ENCODE measurements around the gene PMEL.
"Not testable (repeated sequence)": the region's sequence is repeated elsewhere in the genome, so short reads cannot be mapped to it uniquely, and the experiment has no call there.

Gene PMEL

DNA sequence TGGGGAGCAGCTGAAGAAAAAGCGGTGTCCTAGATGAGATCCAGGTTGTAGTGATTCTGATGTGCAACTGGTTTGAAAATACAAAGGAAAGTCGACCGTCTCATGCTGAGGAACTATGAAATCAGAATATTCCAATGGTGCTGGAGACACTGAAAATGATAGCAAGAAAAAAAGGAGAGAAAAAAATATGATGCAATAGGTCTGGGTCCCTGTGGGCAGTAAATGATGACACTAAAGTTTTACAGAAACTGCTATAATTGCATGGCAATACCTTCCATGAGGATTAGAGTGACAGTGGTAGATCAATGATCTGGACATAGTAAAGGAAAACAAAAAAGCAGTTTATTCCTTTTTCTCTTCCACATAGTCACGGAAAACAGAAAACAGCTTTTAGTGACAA is 40.5 kb downstream of the PMEL start:
- DNase-seq (ENCODE audit: extremely low read depth, low read depth): no peak
- TF ChIP-seq, protein P1, sequence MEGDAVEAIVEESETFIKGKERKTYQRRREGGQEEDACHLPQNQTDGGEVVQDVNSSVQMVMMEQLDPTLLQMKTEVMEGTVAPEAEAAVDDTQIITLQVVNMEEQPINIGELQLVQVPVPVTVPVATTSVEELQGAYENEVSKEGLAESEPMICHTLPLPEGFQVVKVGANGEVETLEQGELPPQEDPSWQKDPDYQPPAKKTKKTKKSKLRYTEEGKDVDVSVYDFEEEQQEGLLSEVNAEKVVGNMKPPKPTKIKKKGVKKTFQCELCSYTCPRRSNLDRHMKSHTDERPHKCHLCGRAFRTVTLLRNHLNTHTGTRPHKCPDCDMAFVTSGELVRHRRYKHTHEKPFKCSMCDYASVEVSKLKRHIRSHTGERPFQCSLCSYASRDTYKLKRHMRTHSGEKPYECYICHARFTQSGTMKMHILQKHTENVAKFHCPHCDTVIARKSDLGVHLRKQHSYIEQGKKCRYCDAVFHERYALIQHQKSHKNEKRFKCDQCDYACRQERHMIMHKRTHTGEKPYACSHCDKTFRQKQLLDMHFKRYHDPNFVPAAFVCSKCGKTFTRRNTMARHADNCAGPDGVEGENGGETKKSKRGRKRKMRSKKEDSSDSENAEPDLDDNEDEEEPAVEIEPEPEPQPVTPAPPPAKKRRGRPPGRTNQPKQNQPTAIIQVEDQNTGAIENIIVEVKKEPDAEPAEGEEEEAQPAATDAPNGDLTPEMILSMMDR (IDR thresholded peaks at IDR 0.05; ENCODE audit: low read depth, low read length): no peak

DNA sequence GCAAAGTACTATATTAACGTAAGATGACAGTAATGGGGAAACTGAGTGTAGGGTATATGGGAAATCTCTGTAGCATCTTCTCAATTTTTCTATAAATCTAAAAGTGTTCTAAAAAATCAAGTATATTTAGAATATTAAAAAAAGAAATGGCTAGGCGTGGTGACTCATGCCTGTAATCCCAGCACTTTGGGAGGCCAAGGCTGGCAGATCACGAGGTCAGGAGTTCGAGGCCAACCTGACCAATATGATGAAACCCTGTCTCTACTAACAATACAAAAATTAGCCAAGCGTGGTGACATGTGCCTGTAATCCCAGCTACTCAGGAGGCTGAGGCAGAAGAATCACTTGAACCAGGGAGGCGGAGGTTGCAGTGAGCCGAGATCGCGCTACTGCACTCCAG is 42.2 kb downstream of the PMEL start:
- DNase-seq (ENCODE audit: extremely low read depth, low read depth): not testable (repeated sequence)

DNA sequence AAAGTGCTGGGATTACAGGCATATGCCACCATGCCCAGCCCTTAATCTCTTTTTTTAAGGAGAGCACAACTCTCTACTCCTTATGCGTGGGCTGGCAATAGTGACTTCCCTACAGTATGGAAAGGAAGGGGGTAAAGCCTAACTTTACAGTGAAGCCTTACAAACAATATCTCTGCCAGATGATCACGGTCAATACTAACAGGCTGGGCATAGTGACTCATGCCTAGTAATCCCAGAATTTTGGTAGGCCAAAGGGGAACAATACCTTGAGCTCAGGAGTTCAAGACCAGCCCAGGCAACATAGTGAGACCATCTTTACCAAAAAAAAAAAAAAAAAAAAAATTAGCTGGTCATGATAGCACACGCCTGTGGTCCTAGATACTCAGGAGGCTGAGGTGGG is 43.7 kb downstream of the PMEL start:
- no peak for DNase-seq (ENCODE audit: extremely low read depth, low read depth)
- TF ChIP-seq, protein P1 (IDR thresholded peaks at IDR 0.05; ENCODE audit: low read depth, low read length): no peak

DNA sequence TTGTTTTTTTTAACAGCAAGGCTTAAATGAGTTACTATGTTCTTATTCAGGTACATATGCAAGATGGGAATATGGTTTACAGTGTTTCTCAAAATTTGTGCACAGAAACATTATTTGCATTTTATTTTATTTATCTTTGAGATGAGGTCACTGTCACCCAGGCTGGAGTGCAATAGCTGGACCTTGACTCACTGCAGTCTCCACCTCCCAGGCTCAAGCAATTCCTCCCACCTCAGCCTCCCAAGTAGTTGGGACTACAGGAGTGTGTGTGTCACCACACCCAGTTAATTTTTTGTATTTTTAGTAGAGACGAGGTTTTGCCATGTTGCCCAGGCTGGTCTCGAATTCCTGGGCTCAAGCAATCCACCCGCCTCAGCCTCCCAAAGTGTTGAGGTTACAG is 46.8 kb downstream of the PMEL start:
- not testable (repeated sequence) for DNase-seq (ENCODE audit: extremely low read depth, low read depth)

DNA sequence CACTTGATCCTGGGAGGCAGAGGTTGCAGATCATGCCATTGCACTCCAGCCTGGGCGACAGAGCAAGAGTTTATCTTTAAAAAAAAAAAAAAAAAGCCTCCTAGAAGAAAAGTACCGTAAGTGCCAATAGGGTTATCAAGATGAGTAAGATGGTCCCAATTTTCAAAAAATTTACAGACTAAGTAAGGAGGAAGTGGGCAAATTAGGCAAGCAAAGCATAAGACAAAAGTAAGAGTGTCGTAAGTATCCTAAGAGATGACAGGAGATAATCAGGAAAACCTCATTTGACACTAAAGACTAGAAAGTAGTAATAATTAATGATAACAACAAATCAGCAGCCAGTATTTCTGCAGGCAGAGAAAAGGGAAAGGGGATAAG is 50.4 kb downstream of the PMEL start:
- DNase-seq (ENCODE audit: extremely low read depth, low read depth): no peak
- TF ChIP-seq, protein P1 (IDR thresholded peaks at IDR 0.05; ENCODE audit: low read depth, low read length): no peak

DNA sequence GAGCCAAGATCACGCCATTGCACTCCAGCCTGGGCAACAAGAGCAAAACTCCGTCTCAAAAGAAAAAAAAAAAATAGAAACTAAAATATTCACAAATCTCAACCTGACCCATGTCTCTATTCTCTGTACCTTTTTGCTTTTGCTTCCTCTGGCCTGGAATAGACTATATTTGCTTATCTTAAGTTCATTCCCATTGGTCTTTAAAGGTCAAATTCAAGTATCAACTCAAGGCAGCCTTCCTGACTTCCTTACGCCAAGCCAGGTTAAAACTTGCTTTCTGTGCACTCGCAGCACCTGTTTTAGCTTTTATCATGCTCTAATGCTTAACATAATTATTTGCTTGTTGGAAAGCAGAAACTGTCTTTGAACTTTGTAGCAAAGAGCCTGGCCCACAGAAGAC is 52.9 kb downstream of the PMEL start:
- TF ChIP-seq, protein P1 (IDR thresholded peaks at IDR 0.05; ENCODE audit: low read depth, low read length): no peak
- no peak for DNase-seq (ENCODE audit: extremely low read depth, low read depth)

DNA sequence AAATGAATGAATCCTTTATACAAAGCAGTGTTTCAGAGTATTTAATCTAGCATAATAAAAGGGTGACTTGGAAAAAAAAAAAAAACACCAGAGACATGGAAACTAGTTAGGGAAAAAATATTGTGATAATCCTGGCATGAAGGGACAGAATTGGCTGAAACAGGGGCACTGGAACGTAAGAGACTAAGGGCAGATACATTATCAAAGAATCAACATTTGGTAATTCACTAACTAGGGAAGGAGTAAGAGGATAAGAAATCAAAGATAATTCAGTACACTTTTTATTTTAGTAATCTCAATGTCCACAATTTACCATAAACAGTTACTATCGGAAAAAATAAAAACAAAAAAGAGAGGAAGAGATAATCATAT is 56.3 kb downstream of the PMEL start:
- DNase-seq (ENCODE audit: extremely low read depth, low read depth): no peak
- TF ChIP-seq, protein P1 (IDR thresholded peaks at IDR 0.05; ENCODE audit: low read depth, low read length): no peak

DNA sequence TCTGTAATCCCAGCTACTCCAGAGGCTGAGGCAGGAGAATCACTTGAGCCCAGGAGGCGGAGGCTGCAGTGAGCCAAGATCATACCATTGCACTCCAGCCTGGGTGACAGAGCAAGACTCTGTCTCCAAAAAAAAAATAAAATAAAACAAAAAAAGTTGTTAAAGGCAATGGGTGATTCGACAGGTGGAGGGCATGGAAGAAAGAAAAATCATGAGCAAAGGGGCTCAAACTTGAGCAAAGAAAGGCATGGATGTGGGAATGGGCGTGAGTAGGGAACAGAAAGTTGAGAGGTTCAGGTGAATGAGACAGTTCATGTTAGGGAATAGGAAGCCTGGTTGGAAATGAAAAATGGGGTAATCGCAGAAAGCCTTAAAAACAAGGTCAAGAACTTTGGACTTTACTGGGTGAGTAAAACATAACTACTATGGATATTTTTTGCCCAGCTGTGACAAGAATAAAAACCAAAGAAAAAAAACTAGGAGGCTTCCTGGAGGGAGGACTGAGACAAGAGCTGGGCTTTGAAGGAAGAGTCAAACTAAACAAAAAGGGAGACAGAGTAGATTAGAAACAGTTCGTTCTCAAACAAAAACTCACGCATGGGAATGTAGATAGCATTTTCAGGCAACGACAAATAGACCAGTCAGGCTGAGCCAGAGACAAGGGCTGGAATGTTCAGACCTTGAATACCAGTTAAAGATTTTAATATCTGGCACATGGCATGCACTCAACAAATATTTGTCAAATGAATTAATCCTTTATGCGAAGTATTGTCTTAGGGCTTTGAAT is 56.9 kb downstream of the PMEL start:
- no peak for DNase-seq (ENCODE audit: extremely low read depth, low read depth)
- TF ChIP-seq, protein P1 (IDR thresholded peaks at IDR 0.05; ENCODE audit: low read depth, low read length): no peak

Measured in AG09319 (cell line).